ENCODE results near the gene RNF7.
"Not testable (repeated sequence)": the region's sequence is repeated elsewhere in the genome, so short reads cannot be mapped to it uniquely, and the experiment has no call there.

DNA sequence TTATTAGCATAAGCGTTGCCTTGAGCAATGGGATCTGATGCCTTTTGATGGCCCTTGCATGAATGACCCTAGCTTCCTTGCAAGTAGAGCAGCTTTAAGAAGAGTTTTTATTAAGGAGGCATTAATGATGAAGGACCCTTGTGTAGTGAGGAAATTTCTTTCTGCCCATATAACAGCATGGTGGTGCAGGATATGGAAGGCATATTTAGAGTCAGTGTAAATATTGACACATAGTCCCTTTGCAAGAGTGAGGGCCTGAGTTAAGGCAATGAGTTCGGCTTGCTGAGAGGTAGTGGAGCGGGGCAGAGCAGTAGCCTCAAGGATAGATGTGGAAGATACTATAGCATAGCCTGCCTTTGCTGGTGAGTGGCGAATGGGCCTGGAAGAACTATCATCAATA lies 45.1 kb upstream of the RNF7 start:
- TF ChIP-seq, protein P1, sequence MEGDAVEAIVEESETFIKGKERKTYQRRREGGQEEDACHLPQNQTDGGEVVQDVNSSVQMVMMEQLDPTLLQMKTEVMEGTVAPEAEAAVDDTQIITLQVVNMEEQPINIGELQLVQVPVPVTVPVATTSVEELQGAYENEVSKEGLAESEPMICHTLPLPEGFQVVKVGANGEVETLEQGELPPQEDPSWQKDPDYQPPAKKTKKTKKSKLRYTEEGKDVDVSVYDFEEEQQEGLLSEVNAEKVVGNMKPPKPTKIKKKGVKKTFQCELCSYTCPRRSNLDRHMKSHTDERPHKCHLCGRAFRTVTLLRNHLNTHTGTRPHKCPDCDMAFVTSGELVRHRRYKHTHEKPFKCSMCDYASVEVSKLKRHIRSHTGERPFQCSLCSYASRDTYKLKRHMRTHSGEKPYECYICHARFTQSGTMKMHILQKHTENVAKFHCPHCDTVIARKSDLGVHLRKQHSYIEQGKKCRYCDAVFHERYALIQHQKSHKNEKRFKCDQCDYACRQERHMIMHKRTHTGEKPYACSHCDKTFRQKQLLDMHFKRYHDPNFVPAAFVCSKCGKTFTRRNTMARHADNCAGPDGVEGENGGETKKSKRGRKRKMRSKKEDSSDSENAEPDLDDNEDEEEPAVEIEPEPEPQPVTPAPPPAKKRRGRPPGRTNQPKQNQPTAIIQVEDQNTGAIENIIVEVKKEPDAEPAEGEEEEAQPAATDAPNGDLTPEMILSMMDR (IDR thresholded peaks at IDR 0.05 in 4 of 5, conservative IDR thresholded peaks at IDR 0.05 in 1 of 5), result not testable (repeated sequence)
- not testable (repeated sequence) for TF ChIP-seq POLR2A (IDR thresholded peaks at IDR 0.05)
